ENCODE results near the gene DDR2.

GRCh38 chr1:162741574-162741973 lies 109.3 kb downstream of the DDR2 start:
- TF ChIP-seq CTCF (conservative IDR thresholded peaks at IDR 0.05; ENCODE audit: low read length) (no peak), EZH2phosphoT487 (IDR thresholded peaks at IDR 0.05; ENCODE audit: borderline replicate concordance, low read depth, low read length) (no peak)

All from OCI-LY7 (cell line).